ENCODE results near the gene ACOT2. TPM values are rescaled to one million over a fixed set of nuclear protein-coding genes. Genes with fewer than 3 reads are reported as not detected.

ACOT2 gene
- polyA plus RNA-seq, 1 donor (not counting 4 experiments of a cell fraction or from before 2014, with no cell fraction given), result 5.4 TPM

GRCh38 chr14:73606271-73606670, 37.3 kb downstream of the ACOT2 start:
- Histone ChIP-seq H2AFZ (ENCODE audit: control insufficient read depth, low read length) (no peak overlapping the region), H3K9me3 (ENCODE audit: control insufficient read depth, low read depth, low read length) (no peaks in the 10 kb centered on the region), H3K4me1 (ENCODE audit: control insufficient read depth, extremely low read depth, insufficient read depth, low read length) (peaks cover 12% of the 10 kb centered on the region), H3K79me2 (ENCODE audit: control insufficient read depth, insufficient read depth, low read length) (no peaks in the 10 kb centered on the region), H3K9me1 (ENCODE audit: control insufficient read depth, extremely low read depth, insufficient read depth, low read length) (no peaks in the 10 kb centered on the region), H3K9ac (ENCODE audit: control insufficient read depth, extremely low read depth, insufficient read depth, low read length) (no peak overlapping the region), H3K4me3 (ENCODE audit: control insufficient read depth in 2 of 3, extremely low read depth in 1 of 3, insufficient read depth in 2 of 3, low read depth in 1 of 3, low read length in 3 of 3) (no peak overlapping the region), H3K4me2 (ENCODE audit: control insufficient read depth, extremely low read depth, insufficient read depth, low read depth, low read length) (no peak overlapping the region), H4K20me1 (ENCODE audit: control insufficient read depth, extremely low read depth, insufficient read depth, low read length) (no peaks in the 10 kb centered on the region), H3K27ac (ENCODE audit: control insufficient read depth, insufficient read depth, low read length) (no peak overlapping the region), H3K36me3 (ENCODE audit: control insufficient read depth in 2 of 2, extremely low read depth in 1 of 2, insufficient read depth in 2 of 2, low read length in 2 of 2) (no peaks in the 10 kb centered on the region), H3K27me3 (ENCODE audit: control insufficient read depth, extremely low read depth, insufficient read depth, low read length) (no peaks in the 10 kb centered on the region)
- DNase-seq (ENCODE audit: low read depth, low spot score) (no peak), FAIRE-seq (no peak)
- dilution Hi-C loops (cut with MboI; ENCODE audit: extremely low pct_ligation_motif_present, low sequenced_read_pairs), result no loop called here
- no peak for TF ChIP-seq CTCF (optimal IDR thresholded peaks at IDR 0.05 in 1 of 3, IDR thresholded peaks at IDR 0.05 in 1 of 3, conservative IDR thresholded peaks at IDR 0.05 in 1 of 3; ENCODE audit: extremely low read depth in 1 of 3, insufficient read depth in 2 of 3, low read length in 3 of 3)
- TF ChIP-seq EZH2 (IDR thresholded peaks at IDR 0.05; ENCODE audit: low read length), result no peak

GRCh38 chr14:73607241-73607640, 38.2 kb downstream of the ACOT2 start:
- no peak overlapping the region for H3K27ac ChIP-seq (ENCODE audit: control insufficient read depth, insufficient read depth, low read length)
- dilution Hi-C loops (cut with MboI; ENCODE audit: extremely low pct_ligation_motif_present, low sequenced_read_pairs), result no loop called here
- H3K4me1 ChIP-seq (ENCODE audit: control insufficient read depth, extremely low read depth, insufficient read depth, low read length), result peaks cover 5% of the 10 kb centered on the region
- H2AFZ ChIP-seq (ENCODE audit: control insufficient read depth, low read length), result no peak overlapping the region
- FAIRE-seq, result no peak
- no peaks in the 10 kb centered on the region for H3K9me1 ChIP-seq (ENCODE audit: control insufficient read depth, extremely low read depth, insufficient read depth, low read length)
- H3K4me3 ChIP-seq (ENCODE audit: control insufficient read depth in 2 of 3, extremely low read depth in 1 of 3, insufficient read depth in 2 of 3, low read depth in 1 of 3, low read length in 3 of 3), result no peak overlapping the region
- H3K79me2 ChIP-seq (ENCODE audit: control insufficient read depth, insufficient read depth, low read length), result no peaks in the 10 kb centered on the region
- no peaks in the 10 kb centered on the region for H3K36me3 ChIP-seq (ENCODE audit: control insufficient read depth in 2 of 2, extremely low read depth in 1 of 2, insufficient read depth in 2 of 2, low read length in 2 of 2)
- TF ChIP-seq EZH2 (IDR thresholded peaks at IDR 0.05; ENCODE audit: low read length) (no peak), CTCF (optimal IDR thresholded peaks at IDR 0.05 in 1 of 3, IDR thresholded peaks at IDR 0.05 in 1 of 3, conservative IDR thresholded peaks at IDR 0.05 in 1 of 3; ENCODE audit: extremely low read depth in 1 of 3, insufficient read depth in 2 of 3, low read length in 3 of 3) (no peak)
- H3K9ac ChIP-seq (ENCODE audit: control insufficient read depth, extremely low read depth, insufficient read depth, low read length), result no peak overlapping the region
- H3K9me3 ChIP-seq (ENCODE audit: control insufficient read depth, low read depth, low read length), result no peaks in the 10 kb centered on the region
- no peaks in the 10 kb centered on the region for H4K20me1 ChIP-seq (ENCODE audit: control insufficient read depth, extremely low read depth, insufficient read depth, low read length)
- no peak for DNase-seq (ENCODE audit: low read depth, low spot score)
- no peak overlapping the region for H3K4me2 ChIP-seq (ENCODE audit: control insufficient read depth, extremely low read depth, insufficient read depth, low read depth, low read length)
- no peaks in the 10 kb centered on the region for H3K27me3 ChIP-seq (ENCODE audit: control insufficient read depth, extremely low read depth, insufficient read depth, low read length)
